A549 treated with RU486 at 1 μM for 4 hours (cell line): ENCODE measurements around the gene COPS6. TPM values are rescaled to one million over a fixed set of nuclear protein-coding genes. Genes with fewer than 3 reads are reported as not detected.

Experiments used
- total RNA-seq: library from RNA; stranded (reverse); fragments of 200-300 nt; extraction: Qiagen RNA extraction; gene quantifications from 5 replicates; pipeline ENCODE4 v1.2.3, GENCODE V29; 2022; ENCODE audit warnings: low read depth

COPS6 gene
- 149 to 206 TPM (median 179 TPM) in 5 replicates for total RNA-seq

GRCh38 chr7:100088621-100089457 lies at the start of gene COPS6:
Gene COPS6, plus strand, starts transcription at chr7:100088969. Its CDS starts 22 bp downstream, at chr7:100088991.

GRCh38 chr7:100049441-100050291 lies 39.1 kb upstream of the COPS6 start, which contains the start of gene ZSCAN21:
Gene ZSCAN21, plus strand, starts transcription at chr7:100049774. Its CDS starts 7,233 bp downstream, at chr7:100057007.

GRCh38 chr7:100081535-100082102 lies 7.2 kb upstream of the COPS6 start, which contains the start of gene ZNF3:
Gene ZNF3, minus strand, starts transcription at chr7:100081723. Its CDS starts 4,366 bp downstream, at chr7:100077357.

GRCh38 chr7:100101016-100101862 lies 12.5 kb downstream of the COPS6 start, which contains the start of the genes AP4M1 and MCM7:
Gene AP4M1, plus strand, starts transcription at chr7:100101643. Its CDS starts 72 bp downstream, at chr7:100101715.
Gene MCM7, minus strand, starts transcription at chr7:100101397. Its CDS starts 103 bp downstream, at chr7:100101294.

GRCh38 chr7:100119072-100119969 lies 30.6 kb downstream of the COPS6 start, which contains the start of the genes CNPY4 and TAF6:
Gene CNPY4, plus strand, starts transcription at chr7:100119634. Its CDS starts 111 bp downstream, at chr7:100119745.
Gene TAF6, minus strand, starts transcription at chr7:100119358. Its CDS starts 5,149 bp downstream, at chr7:100114209.

GRCh38 chr7:100126931-100127865 lies 38.4 kb downstream of the COPS6 start, which contains the start of gene MBLAC1:
Gene MBLAC1, plus strand, starts transcription at chr7:100126967. Its CDS starts 429 bp downstream, at chr7:100127396.

Other genes starting within 250 kb of the COPS6 start
- not detected in 5 replicates for gene OR2AE1, start 211.9 kb upstream of the COPS6 start, total RNA-seq
- gene TRIM4, start 169.4 kb upstream of the COPS6 start, total RNA-seq, result 20.5 to 27.9 TPM (median 26.3 TPM) in 5 replicates
- 0.14 to 0.31 TPM (median 0.21 TPM) in 4 of 5 replicates, not detected in the other for gene GJC3, start 159.3 kb upstream of the COPS6 start, total RNA-seq
- 0.27 TPM in 1 of 5 replicates, not detected in the others for gene AZGP1, start 112.9 kb upstream of the COPS6 start, total RNA-seq
- 6.1 to 9.9 TPM (median 9.2 TPM) in 5 replicates for gene ZKSCAN1, start 73.4 kb upstream of the COPS6 start, total RNA-seq
- gene ZSCAN21, start 39.2 kb upstream of the COPS6 start, total RNA-seq, result 9.3 to 12.1 TPM (median 10.1 TPM) in 5 replicates
- 18.2 to 23.1 TPM (median 19.7 TPM) in 5 replicates for gene ZNF3, start 7.2 kb upstream of the COPS6 start, total RNA-seq
- 234 to 255 TPM (median 254 TPM) in 5 replicates for gene MCM7, start 12.4 kb downstream of the COPS6 start, total RNA-seq
- gene AP4M1, start 12.7 kb downstream of the COPS6 start, total RNA-seq, result 12.3 to 15.4 TPM (median 14.5 TPM) in 5 replicates
- gene TAF6, start 30.4 kb downstream of the COPS6 start, total RNA-seq, result 57.6 to 68.0 TPM (median 64.7 TPM) in 5 replicates
- gene CNPY4, start 30.7 kb downstream of the COPS6 start, total RNA-seq, result 10.5 to 12.4 TPM (median 10.8 TPM) in 5 replicates
- 2.7 to 3.8 TPM (median 3.1 TPM) in 5 replicates for gene MBLAC1, start 38.0 kb downstream of the COPS6 start, total RNA-seq
- 141 to 188 TPM (median 175 TPM) in 5 replicates for gene LAMTOR4, start 59.9 kb downstream of the COPS6 start, total RNA-seq
- 8.7 to 16.1 TPM (median 12.9 TPM) in 5 replicates for gene TRAPPC14, start 69.8 kb downstream of the COPS6 start, total RNA-seq
- gene GAL3ST4, start 79.6 kb downstream of the COPS6 start, total RNA-seq, result 0.07 to 0.08 TPM in 2 of 5 replicates, not detected in the others
- 0.54 to 1.1 TPM (median 0.96 TPM) in 5 replicates for gene GPC2, start 88.4 kb downstream of the COPS6 start, total RNA-seq
- 0.10 to 0.50 TPM (median 0.20 TPM) in 4 of 5 replicates, not detected in the other for gene STAG3, start 88.9 kb downstream of the COPS6 start, total RNA-seq
- not detected in 5 replicates for gene PVRIG, start 131.0 kb downstream of the COPS6 start, total RNA-seq
- gene SPDYE3, start 218.7 kb downstream of the COPS6 start, total RNA-seq, result not detected in 5 replicates